GM19463 (cell line): ENCODE results near the gene DNASE1L1.

Source experiments
- ATAC-seq: cut with Tn5 transposase; IDR thresholded peaks from one replicate; pipeline ENCODE4 v1.9.1; 2021; ENCODE audit warnings: mild to moderate bottlenecking, moderate library complexity; ENCODE audit not compliant: unreplicated experiment

The DNASE1L1 gene

GRCh38 chrX:154353172-154353843 is 55.7 kb downstream of the DNASE1L1 start:
- no peak for ATAC-seq

- no peak for ATAC-seq
Measured at GRCh38 chrX:154352466-154352865, 56.6 kb downstream of the DNASE1L1 start.

- no peak for ATAC-seq
Measured at GRCh38 chrX:154352012-154352401, 57.0 kb downstream of the DNASE1L1 start.
